8988T (cell line): Measurements from ENCODE around the gene WWC2.

ENCODE experiments used
- DNase-seq: peaks from one replicate; pipeline ENCODE4 v3.0.0; 2011

Gene WWC2

DNA sequence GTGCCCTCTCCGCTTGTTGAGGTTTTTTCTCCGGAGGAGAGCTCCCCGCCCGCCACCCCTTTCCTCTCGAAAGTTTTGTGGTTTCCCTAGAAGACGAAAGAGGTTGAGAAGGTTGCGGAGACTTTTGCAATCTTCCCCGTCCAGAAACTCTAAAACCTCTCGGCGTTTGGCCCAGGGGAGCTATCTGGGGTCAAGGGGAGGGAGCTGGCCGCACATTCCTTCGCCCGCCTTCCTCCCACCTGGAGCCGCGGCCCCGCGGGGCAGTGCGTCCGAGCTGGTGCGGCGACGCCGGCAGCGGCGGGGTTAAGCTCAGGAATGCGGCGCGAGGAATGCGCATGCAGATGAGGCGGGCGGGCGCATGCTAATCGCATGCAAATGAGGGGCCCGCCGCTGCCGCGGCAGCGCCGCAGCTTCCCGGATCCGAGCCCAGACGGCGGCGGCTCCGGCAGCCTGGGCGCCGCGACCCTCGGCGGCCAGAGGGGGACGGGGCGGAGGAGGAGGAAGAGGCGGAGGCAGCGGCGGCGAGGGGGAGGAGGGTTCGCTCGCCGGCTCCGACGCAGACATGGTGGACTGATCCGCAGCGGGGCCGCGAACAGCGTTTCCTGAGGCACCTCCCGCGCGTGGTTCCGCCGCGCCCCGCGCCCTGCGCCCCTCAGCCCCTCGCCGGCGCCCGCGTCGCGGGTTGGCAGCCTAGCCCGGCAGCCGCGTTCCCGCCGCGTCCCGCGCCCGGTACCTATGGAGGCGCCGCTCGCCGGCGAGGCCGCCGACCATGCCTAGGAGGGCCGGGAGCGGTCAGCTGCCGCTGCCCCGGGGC is at the start of gene WWC2:
WWC2 (plus strand) TSS at position 535 of the 814 bp plus-strand sequence; CDS start at position 770, 235 bp downstream.
- peak; percentile 87 for DNase-seq

DNA sequence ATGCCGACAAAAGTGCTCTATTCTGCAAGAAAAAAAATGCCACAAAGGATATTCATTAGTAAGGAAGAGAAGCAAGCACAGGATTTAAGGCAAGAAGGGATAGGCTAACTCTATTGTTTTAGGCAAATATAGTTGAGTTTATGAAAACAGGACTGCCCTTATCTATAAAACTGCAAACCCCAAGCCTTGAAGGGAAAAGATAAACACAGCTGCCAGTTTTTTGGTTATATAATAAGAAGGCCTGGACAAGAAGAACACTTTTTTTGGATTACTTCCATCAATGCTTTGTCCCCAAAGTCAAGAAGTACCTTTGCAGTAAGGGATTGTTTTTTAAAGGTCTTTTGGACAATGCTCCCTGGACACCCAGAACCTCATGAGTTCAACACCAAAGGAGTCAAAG is 45.4 kb upstream of the WWC2 start:
- DNase-seq, result no peak

DNA sequence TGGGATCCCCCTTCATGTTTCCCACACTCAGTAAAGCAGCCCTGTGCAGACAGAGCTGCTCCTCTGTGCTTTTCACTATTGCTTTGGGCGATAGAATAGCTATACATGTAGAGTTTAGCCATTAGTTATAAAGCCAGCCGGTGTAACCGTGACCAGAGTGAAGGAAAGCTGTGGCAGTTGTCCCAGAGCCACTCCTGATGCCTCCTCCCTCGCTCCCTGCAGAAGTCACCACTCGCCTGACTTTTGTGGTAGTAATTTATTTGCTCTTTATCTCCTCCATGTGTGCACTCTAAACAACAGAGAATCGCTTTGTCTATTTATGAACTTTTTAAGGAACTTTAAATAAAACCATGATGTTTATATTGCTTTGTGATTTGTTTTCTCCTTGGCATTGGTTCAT is 41.8 kb upstream of the WWC2 start:
- no peak for DNase-seq

DNA sequence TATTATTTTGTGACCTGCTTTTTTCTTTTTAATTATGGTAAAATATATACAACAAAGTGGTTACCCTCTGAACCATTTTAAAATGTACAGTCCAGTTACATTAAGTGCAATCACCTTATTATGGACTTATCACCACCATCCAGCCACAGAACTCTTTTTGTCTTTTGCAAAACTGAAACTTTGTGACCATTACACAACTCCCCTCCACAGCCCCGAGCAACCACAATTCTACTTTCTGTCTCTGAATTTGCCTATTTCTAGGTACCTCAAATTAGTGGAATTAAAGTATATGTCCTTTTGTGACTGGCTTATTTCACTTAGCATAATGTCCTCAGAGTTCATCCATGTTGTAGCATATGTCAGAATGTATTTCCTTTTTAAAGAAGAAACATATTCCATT is 39.3 kb upstream of the WWC2 start:
- no peak for DNase-seq

DNA sequence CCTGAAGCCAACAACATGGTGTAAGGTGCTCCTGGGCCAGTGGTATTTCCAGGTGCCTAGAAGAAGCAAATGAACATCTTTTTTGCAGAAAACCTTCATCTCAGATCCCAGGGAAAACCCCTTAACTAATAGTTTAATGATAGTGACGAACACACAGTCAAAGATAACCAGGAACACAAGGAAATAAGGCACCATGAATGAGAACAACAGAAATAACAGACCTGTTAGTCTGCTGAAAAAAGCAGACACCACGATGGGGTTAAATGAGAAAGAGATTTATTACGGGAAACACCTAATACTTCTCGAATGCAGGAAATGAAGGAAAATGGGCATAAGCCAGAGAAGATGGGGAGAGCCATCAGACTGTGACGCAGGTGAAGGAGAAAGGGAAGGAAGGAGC is 30.6 kb upstream of the WWC2 start:
- no peak for DNase-seq

DNA sequence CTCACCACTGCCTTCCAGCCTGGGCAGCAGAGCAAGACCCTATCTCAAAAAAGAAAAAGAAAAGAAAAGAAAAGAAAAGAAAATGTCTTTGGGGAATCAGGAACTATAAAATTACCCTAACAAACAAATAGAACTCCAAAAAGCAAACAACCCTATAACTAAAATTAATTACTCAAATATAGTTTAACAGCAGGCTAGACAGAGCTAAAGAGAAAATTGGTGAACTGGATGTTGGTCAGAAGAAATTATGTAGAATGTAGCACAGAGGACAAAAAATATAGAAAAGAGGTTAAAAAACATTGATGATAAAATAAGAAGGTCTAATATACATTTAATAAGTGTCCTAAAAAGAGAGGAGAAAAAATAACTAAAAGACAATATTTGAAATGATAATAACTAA is 27.8 kb upstream of the WWC2 start:
- no peak for DNase-seq

DNA sequence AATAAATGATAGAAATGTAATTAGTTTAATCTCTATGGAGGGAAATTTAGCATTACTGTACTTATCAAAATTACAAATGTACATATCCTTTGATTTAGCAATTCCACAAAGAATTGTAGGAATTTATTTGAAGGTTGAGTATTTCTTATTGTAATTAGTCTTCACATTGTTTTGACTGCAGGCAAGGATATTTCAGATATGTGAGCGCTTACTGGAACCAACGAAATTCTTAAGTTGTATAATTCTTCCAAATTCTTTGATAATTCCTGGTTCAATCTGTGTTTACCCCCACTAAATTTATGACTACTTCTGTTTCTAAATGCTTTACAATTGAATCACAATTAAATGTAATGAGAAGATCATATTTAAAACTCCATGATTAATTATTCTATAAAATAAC is 26.9 kb upstream of the WWC2 start:
- no peak for DNase-seq

DNA sequence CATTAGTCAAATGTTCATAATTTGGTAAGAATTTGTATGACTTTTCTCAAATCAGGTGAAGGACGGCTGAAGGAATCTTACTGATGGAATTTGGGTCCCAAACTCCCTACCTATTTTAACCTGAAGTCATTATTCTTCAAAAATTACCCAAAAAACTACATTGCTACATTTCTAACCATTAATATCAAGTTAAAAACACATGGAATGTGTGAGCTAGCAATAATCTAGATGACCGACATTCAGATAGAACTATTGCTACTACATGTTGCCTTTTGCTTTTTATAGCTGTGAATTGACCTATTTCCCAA is 25.3 kb upstream of the WWC2 start:
- no peak for DNase-seq

DNA sequence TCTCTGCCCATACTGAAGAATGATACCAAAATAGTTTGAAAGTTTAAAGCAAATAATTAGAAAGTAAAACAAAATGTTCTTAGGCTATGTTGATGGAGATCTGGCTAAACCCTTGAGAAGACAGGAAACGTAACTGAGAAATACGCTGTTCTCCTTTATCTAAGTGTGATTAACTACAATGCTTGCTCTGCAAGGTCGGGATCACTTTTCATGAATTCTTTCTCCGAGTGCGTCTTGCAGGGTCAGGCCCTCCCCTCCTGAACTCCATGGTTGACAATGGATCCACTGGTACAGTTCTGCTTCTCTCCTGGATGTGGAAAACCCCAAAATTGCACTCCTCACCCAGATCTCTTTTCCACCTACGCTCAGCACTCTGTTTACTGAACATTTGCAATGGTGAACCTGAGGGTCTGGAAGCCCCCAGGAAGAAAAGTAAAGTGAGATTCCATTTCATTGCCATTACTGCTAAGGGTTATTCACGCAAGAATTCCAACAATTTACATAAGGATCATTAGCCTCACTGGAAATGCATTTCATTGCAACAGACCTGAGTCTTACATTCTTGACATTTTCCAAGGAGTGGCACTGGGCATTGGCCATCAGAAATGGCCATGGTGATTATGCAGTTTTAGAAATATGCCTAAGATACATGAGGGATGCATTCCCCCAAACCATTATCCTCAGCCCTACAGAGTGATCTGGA is 24.6 kb upstream of the WWC2 start:
- DNase-seq, result no peak

DNA sequence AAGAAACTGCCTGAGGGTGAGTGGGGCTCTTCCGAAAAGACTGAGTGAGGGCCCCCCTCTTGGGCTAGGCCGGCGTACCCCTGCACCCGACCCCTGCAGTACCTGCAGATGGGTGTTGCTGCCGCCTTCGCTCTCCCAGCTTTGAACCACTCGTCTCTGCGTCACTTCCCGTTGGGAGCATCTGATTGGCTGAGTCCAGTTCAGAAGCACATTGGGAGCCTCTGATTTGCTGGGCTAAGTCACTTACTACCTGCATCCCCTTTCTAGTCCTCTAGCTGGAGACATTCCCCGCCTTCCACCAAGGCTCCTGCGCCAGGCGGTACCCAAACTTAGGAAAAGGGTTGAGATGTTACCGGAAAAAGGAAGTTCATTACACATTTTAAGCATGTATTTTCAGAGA is 20.4 kb upstream of the WWC2 start:
- DNase-seq, result no peak

DNA sequence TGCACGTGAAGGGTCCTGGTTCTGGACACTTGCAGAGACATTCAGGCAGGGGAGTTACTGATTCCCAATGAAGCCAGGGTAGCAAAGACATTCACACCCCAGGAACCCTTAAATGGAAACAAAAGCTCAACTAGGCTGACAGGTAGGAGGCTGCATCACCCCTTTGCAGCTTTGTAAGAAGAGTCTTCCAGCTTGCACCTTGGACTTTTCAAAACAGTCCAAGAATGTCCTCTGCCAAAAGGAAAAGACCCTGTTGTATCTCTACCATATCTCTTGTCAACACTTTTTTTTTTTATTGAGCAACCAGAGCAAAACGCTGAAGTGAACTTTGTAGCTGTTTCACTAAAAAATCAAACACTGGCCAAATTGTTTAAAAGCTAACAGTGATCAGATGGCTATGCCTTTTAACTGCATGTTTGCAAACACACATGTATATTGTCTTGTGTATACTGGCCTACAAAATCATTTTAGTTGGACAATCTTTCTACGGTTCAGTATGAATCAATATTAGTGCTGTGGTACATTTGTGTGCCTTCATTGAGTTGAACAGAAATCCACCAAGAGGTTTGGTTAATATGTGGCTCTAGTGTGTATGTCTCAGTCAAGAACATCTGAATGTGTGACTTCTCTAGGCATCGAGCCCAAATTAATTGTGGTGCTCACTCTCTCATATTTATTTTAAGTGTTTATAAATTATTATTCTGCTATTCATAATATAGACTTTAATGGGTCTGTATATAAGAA is 18.5 kb upstream of the WWC2 start:
- DNase-seq, result no peak

DNA sequence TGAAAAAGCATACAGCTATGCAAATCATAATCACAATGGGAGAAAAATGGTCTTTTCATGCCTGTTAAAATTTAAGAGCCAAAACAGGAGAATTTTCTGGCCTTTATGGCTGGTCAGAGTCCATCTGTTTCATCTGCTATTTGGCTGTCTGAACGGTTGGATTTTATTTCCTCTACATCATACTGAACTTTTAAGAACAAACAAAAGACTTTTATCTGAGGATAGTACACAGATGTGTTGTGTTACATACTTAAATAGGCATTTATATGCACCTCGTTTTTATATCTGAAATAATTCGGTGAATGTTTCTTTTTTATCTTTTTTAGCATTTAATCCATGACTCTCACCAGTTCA is 18.0 kb upstream of the WWC2 start:
- no peak for DNase-seq

DNA sequence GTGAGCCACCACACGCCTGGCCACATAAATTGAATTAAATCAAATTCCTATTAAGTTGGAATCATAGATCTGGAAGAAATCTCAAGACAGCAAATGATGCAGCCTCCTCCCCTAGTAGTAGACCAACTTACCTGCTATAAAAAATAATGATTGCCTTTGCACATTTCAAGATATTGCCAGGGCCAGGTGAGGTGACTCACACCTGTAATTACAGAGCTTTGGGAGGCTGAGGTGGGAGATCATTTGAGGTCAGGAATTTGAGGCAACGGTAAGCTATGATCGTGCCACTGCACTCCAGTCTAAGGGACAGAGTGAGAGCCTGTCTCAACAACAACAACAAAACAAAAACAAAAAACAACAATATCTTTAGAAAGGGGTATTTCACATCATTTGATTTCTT is 17.0 kb upstream of the WWC2 start:
- DNase-seq, result no peak

DNA sequence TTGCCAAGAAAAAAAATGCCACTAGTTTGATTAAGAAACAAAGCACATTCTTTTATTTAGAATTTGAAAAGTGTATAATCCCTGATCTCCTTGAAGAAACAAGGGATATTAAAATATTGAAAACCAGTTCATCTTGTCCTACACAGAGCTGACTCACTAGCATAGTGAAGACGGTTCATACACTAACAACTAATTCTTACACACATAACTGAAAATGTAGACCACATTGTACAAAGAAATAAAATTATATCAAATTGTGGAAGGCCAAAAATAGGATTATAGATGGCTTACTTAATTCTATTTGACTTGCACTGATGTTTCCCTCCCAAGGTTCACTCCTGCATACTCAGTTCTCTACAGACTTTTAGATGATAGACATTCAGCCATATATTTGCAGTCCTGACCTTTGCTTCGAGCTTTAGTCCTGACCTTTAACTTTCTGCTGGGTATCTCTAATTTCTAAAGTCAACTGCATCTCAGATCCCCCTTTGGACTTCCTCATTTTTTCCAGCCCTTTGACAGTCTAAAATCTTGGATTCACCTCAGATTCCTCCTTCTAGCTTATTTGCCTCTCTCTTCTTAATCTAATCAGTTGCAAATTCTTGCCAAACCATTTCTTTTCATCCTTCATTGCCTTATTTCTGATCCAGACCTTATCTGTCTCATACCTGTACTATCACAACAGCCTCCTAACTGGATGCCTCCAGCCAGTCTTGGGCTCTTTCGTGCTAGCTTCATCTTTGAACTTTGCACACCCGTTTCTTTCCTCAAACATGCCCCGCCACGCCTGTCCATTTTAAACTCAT is 4.5 kb upstream of the WWC2 start:
- no peak for DNase-seq

DNA sequence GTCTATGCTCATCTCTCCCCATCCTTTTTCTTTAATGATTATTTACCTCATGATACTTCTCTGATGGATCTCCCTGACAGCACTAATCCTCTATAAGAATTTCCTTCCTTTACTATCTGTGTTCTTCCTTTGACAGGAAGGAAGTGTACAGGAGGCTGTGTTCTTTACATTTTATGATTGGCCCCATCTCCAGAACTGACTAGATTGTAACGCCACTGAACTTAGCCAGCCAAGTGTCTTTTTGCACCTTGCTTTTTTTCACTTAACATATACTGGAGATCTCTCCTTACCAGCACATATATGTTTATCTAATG is 3.9 kb upstream of the WWC2 start:
- no peak for DNase-seq

DNA sequence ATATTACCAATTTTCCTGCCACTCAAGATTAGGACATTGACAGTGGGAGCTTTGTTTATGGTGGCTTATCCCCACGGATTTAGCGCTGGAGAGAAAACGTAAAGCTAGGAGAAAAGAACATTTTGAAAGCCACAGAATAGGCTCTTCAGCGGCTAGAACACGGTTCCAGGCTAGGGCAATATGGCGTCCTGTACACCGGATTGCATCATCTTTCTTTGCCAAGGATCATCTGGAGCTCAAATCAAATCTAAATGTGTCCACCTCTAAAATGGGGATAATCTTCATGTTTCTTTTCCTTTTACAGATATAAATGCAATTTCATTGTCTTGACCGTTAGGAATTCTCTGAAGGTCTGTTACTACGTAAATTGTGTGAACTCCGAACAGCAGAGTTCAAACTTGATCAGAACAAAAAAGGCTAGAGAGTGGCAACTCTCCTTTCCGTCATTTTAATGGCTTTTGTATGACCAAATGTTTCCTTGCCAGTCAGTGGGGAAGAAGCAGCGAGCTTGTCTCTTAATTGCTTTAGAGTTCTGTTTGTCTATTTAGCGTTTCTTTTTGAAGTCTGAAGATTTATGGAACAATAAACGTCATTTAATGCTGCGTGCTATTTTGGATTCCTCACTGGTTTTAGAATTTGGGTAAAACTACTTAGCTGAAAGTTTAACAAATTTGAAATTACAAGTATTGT is 2.6 kb upstream of the WWC2 start:
- DNase-seq, result no peak

DNA sequence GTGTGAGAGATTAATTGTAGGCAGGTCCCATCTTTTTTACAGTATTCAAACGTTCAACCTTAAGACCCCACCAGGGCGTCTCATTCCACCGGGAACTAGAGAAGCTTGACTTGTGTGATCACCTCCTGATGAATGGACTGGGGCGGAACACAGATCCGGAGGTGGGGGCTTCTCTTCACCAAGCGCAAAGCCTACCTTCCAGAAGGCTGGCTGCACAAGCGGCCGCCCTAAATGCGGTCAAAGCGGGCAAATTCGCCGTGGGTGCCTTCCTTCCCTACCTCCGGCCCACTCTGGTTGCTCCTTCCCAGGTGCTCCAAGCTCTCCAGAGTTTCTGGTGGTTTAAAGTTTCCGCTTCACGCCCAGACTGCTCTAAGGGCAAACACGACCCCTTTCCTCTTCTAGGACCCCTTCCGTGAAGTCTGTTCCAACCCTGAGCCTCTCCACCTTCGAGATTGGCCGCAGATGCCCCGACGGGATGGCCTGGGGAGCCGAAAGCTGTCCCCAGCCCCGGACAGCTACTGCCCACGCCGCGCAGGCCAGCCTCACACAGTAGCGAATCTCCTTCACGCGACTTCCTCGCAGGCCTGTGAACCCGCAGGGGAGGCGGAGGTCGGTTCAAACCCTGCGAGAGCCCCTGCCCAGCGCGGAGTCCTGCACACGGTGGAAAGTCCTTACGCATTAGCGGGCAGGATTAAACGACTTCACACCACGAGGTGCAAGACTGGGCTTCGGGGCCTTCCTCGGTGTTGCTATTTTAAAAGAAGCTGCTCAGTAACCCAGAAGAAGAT is 1.6 kb upstream of the WWC2 start:
- no peak for DNase-seq

DNA sequence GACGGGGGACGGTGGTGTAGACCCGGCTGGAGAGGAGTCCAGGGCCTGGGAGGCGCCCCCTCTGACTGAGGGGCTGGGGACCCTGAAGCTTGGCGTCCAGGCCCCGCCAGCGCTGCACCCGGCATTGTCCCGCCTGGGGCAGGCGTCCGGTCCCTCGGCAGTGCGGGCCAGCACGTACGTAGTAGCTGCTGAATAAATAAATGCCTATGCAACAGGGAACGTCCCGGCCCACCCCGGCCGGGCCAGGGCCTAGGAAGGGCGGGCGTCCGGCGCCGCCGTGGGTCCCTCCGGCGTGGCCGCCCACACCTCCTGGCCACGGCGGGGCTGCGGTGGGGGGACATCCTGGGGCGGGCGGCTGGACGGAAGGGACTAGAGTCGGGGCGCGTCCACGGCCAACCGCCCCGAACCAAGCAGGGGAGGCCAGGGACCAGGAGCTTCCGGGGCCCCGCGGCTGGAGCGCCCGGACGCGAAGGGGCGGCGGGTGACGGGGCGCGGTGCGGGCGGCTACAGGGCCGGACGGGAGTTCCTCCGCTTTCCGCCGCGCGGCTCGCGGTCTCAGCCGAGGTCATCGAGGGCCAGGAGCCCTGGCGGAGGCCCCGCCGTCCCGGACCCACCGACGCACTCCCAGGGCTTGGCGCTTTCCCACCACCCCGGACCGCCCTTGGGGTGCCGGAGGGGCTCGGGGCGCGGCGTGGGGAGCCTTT is 886 bp upstream of the WWC2 start:
- peak; percentile 70 for DNase-seq

DNA sequence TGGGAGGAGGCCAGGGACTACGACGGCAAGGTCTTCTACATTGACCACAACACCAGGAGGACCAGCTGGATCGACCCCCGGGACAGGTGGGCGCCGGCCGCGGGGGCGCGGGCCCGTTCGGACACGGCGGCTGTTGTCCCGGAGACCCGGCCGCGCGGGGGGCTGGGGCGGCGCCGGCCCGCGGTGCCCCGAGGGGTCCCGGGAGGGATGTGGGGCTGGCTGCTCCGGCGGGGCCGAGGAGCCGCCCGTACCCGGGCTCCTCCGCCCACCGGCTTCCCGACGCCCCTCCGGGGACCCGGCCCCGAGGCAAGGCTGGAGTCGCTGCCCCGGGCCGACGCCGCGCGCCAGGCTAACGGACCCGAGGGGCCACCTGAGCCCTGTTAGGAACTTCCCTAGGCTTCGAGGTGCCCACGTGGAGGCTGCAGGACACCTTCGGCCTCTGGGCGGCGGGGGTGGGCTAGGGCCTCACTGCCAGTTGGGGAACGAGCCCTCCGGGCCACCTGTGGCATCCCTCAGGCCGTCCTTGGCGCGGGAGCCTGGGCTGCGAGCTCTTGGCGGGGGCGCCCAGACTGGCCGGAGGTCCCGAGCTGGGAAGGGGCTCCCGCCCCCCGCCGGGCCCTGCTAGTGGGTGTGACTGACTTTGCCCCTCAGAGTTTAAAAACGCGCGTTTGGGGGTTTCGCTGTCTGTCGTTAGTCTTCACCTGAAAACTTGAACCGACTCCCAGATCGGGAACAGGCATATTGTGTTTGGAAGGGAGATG is 660 bp downstream of the WWC2 start:
- DNase-seq, result peak; percentile 59

DNA sequence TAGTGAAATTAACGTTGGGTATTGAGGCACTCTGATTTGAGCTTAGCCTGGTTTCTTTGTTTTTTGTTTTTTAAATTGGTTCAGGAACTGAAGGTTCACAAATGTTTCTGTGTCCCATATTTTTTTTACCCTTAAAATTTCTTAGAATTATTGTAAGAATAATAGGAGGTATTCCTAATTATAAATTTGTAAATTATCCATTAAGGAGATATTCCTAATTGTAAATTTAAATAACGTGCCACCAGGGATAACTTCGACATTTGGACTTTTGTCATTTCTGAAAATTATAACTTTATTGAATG is 1.2 kb downstream of the WWC2 start:
- DNase-seq, result no peak

DNA sequence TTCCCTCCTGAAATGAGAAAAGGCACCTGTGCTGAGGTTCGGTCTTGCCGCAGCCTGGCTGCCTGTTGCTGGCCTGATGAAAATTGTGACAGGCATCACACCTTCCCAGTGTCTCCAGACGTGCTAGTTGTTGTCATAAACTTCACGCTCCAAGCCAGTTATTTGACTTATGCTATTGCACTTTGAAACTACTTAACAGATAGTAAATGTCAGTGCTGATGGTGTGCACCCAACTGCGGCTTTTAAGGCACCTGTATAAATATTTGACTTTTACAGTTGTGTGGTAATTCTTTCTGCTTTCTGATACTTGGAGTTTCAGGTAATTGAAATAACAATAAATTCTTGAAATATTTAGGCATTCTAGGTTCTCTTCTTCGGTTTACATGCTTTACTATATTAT is 1.8 kb downstream of the WWC2 start:
- DNase-seq, result peak; percentile 21
